GM12891 (cell line): ENCODE data around the gene SHQ1.
"Not testable (repeated sequence)": the region's sequence is repeated elsewhere in the genome, so short reads cannot be mapped to it uniquely, and the experiment has no call there.

Experiments used
- DNase-seq: peaks from one replicate; pipeline ENCODE4 v3.0.0; 2011; ENCODE audit warnings: low spot score; ENCODE audit not compliant: insufficient read length
- FAIRE-seq: peaks from 2 replicates; lab custom pipeline; 2011; peaks lifted over from hg19 to GRCh38; lab: Jason Lieb, UNC
- PAX5 ChIP-seq: IDR thresholded peaks from 2 replicates; pipeline ENCODE4 v1.6.1; 2011; ENCODE audit warnings: low read length, moderate library complexity, mild to moderate bottlenecking; ENCODE audit not compliant: insufficient read depth, severe bottlenecking
- POLR2A ChIP-seq: IDR thresholded peaks from 2 replicates; pipeline ENCODE4 v1.6.1; 2011; ENCODE audit warnings: low read depth, low read length, control low read depth
- POLR2AphosphoS5 ChIP-seq: IDR thresholded peaks from 2 replicates; pipeline ENCODE4 v1.6.1; 2011; ENCODE audit warnings: low read depth, low read length, control low read depth
- POU2F2 ChIP-seq: IDR thresholded peaks from 2 replicates; pipeline ENCODE4 v1.6.1; 2011; ENCODE audit warnings: low read depth, mild to moderate bottlenecking, control low read depth, low read length, moderate library complexity
- SPI1 ChIP-seq: IDR thresholded peaks from 2 replicates; pipeline ENCODE4 v1.6.1; 2011; ENCODE audit warnings: low read depth, low read length, control low read depth
- TAF1 ChIP-seq: IDR thresholded peaks from 2 replicates; pipeline ENCODE4 v1.6.1; 2011; ENCODE audit warnings: low read depth, low read length, control low read depth

Gene SHQ1

GRCh38 chr3:72724070-72724469, 124.2 kb downstream of the SHQ1 start:
- FAIRE-seq (no peak), DNase-seq (no peak)
- TF ChIP-seq SPI1 (no peak), POLR2A (no peak), TAF1 (no peak), PAX5 (no peak), POU2F2 (no peak), POLR2AphosphoS5 (no peak)

DNA sequence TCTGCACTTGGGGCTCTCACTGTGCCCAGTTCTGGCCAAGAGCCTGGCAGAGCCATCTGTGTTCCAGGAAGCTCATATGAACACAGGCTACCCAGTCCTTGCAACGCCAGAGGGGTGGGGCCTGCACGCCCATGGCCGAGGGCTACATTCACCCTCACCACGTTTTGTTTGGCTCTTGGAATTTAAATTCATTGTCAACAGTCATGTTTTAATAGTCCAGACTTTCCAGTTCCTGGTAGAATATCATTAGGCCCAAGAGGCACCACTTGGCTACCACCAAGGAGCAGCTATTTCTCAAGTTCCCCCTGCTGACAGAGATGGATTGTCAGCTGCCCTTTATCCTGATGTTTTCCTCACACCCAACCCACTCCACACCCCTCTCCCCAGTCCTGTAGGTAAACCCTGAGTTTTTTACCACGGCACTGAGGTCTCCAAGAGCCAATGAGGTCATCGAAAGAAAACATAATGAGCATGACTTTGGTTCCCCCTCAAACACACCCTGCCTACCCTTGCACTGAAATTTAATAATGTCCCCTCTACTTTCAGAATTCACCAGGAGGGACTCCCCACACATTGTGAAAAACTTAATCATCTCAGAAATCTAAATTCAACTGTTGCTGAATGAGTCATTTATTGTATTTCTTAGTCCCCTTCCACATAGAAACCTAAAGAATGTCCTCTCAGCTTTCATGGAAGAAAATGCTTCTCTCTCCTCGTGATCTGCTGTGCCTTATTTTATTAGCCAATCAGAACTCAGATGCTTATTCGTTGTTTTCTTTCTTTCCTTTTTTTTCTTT, 125.1 kb downstream of the SHQ1 start:
- DNase-seq (no peak), FAIRE-seq (no peak)
- TF ChIP-seq SPI1 (no peak), PAX5 (no peak), TAF1 (no peak), POLR2AphosphoS5 (no peak), POLR2A (no peak), POU2F2 (no peak)

DNA sequence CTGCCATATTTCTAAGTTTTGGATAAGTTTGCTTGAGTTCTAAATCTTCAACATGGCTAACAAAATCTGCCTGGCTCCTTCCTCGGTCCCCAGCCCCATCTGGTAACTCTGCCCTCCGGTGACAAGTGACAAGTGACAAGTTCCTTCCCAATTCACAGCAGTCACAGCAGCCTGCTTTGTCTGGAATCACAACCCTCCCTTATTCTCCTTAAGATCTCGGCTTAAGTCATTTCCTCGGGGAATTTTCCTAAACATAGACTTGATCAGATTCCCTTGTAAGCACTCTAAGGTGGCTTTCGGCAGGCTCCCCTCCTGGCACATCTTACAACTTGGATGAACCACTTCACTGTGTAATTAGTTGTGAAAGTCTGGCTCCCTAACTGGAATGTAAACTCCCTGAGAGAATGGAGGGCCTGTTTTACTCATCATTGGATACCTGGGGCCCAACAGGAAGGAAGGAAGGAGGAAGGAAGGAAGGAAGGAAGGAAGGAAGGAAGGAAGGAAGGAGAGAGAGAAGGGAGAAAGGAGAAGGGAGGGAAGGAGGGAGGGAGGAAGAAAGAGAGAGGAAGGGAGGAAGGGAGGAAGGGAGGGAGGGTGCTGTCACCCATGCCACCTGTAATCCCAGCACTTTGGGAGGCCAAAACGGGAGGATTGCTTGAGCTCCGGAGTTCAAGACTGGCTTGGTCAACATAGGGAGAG, 126.4 kb downstream of the SHQ1 start:
- DNase-seq (no peak), FAIRE-seq (no peak)
- TF ChIP-seq POLR2AphosphoS5 = no peak
- TF ChIP-seq POLR2A = no peak
- no peak for TF ChIP-seq POU2F2
- no peak for TF ChIP-seq SPI1
- no peak for TF ChIP-seq TAF1
- no peak for TF ChIP-seq PAX5

DNA sequence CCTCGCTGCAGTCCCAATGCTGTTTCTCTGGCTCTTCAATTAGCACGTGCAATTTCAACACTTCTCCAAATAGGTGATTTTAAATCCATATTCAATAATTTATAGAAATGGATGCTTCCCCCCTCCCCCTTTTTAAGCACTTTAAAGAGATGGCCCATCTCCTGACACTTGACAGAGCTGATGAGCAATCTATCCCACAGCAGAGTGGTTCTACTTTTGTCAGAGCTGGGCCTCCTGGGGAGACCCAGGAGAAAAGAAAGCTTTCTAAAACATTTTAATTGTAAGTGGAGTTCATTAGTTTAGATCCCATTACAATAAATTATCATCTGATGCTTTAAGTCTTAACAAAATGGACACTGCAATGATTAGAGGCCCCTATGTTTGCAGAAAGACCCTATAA, 127.7 kb downstream of the SHQ1 start:
- FAIRE-seq (no peak), DNase-seq (no peak)
- TF ChIP-seq POU2F2 = no peak
- no peak for TF ChIP-seq SPI1
- TF ChIP-seq PAX5 = no peak
- TF ChIP-seq TAF1 = no peak
- TF ChIP-seq POLR2AphosphoS5 = no peak
- TF ChIP-seq POLR2A = no peak

DNA sequence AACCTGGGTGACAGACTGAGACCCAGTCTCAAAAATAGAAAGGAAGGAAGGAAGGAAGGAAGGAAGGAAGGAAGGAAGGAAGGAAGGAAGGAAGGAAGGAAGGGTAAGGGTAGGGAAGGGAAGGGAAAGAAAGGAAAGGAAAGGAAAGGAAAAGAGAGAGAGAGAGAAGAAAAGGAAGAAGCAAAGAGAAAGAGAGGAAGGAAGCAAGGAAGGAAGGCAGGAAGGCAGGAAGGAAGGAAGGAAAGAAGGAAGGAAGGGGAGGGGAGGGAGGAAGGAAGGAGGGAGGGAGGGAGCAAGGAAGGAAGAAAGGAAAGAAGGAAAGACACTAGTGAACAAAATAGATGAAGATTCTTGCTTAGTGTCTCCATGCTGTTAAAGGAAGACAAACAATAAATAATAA, 129.1 kb downstream of the SHQ1 start:
- no peak for TF ChIP-seq POU2F2
- TF ChIP-seq TAF1 = no peak
- no peak for TF ChIP-seq SPI1
- no peak for TF ChIP-seq PAX5
- no peak for TF ChIP-seq POLR2A
- TF ChIP-seq POLR2AphosphoS5 = no peak
- DNase-seq (no peak), FAIRE-seq (no peak)

- DNase-seq, FAIRE-seq: not testable (repeated sequence)
Measured at GRCh38 chr3:72714135-72714534, 134.1 kb downstream of the SHQ1 start.

DNA sequence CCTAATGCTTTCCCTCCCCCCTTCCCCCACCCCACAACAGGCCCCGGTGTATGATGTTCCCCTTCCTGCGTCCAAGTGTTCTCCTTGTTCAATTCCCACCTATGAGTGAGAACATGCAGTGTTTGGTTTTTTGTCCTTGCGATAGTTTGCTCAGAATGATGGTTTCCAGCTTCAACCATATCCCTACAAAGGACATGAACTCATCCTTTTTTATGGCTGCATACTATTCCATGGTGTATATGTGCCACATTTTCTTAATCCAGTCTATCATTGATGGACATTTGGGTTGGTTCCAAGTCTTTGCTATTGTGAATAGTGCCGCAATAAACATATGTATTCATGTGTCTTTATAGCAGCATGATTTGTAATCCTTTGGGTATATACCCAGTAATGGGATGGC, 137.8 kb downstream of the SHQ1 start:
- not testable (repeated sequence) for DNase-seq, FAIRE-seq

DNA sequence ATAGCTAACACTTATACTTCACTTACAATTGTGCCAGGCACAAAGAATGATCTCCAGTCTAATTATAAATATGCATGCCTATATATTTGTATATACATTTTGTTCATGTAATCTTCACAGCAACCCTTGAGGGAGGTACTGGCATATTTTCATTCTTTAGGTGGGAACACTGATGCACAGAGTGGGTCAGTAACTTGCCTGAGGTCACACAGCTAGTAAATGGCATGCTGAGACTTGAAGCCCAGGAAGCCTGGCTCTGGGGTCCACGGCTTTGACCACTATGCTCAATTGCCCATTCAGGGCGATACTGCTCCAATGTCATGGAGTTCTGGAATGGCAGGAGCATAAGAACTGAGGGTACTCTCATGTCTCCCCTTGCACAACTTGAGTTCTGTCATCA, 139.8 kb downstream of the SHQ1 start:
- TF ChIP-seq POLR2A (no peak), TAF1 (no peak), SPI1 (no peak), PAX5 (no peak), POLR2AphosphoS5 (no peak), POU2F2 (no peak)
- FAIRE-seq (no peak), DNase-seq (no peak)

- TF ChIP-seq POU2F2 (peak; percentile 97), POLR2AphosphoS5 (no peak)
- DNase-seq (peak; percentile 30), FAIRE-seq (no peak)
Measured at GRCh38 chr3:72702997-72703396, 145.2 kb downstream of the SHQ1 start.

GRCh38 chr3:72702390-72702789, 145.9 kb downstream of the SHQ1 start:
- peak; percentile 45 for FAIRE-seq
- TF ChIP-seq TAF1 = no peak
- TF ChIP-seq POLR2AphosphoS5 = no peak
- no peak for TF ChIP-seq PAX5
- TF ChIP-seq POU2F2 = no peak
- TF ChIP-seq SPI1 = no peak
- TF ChIP-seq POLR2A = no peak
- DNase-seq = no peak
